Liver (tissue), 9 donors: ENCODE measurements around the gene CNTROB. TPM values are rescaled to one million over a fixed set of nuclear protein-coding genes. Genes with fewer than 3 reads are reported as not detected.

Source experiments
- DNase-seq: peaks from one replicate; pipeline ENCODE4 v3.0.0-alpha.2; 2017; ENCODE audit warnings: low spot score
- H3K27ac ChIP-seq, 2 donors: one replicate each; pipeline ENCODE4 v1.7.0; 2013; ENCODE audit warnings: inconsistent platforms in 2 of 2, low read length in 2 of 2, control low read depth in 1 of 2, low read depth in 1 of 2, mild to moderate bottlenecking in 1 of 2
- H3K27me3 ChIP-seq, 4 donors: one replicate each; pipeline versions ENCODE4 v1.6.1 to v1.7.0; 2013; ENCODE audit warnings: low read length in 3 of 4, inconsistent platforms in 1 of 4, mild to moderate bottlenecking in 1 of 4, moderate library complexity in 1 of 4; ENCODE audit not compliant: control insufficient read depth in 4 of 4, insufficient read depth in 4 of 4
- H3K36me3 ChIP-seq, 4 donors: one replicate each; pipeline versions ENCODE4 v1.6.1 to v1.7.0; 2013; ENCODE audit warnings: low read length in 3 of 4, mild to moderate bottlenecking in 3 of 4, low read depth in 1 of 4, moderate library complexity in 1 of 4; ENCODE audit not compliant: control insufficient read depth in 4 of 4, insufficient read depth in 3 of 4
- H3K4me1 ChIP-seq, 4 donors: one replicate each; pipeline versions ENCODE4 v1.6.1 to v1.7.0; 2013; ENCODE audit warnings: low read length in 3 of 4, mild to moderate bottlenecking in 3 of 4, moderate library complexity in 1 of 4; ENCODE audit not compliant: control insufficient read depth in 4 of 4, insufficient read depth in 4 of 4
- H3K4me3 ChIP-seq, 3 donors: one replicate each; pipeline versions ENCODE4 v1.6.1 to v1.7.0; 2013; ENCODE audit warnings: low read length in 3 of 3, control low read depth in 1 of 3, low read depth in 1 of 3, mild to moderate bottlenecking in 1 of 3
- H3K9ac ChIP-seq, 2 donors: one replicate each; pipeline ENCODE4 v1.7.0; 2013; ENCODE audit warnings: low read length in 2 of 2, mild to moderate bottlenecking in 2 of 2, moderate library complexity in 2 of 2, control low read depth in 1 of 2, low read depth in 1 of 2
- H3K9me3 ChIP-seq, 4 donors: one replicate each; pipeline versions ENCODE4 v1.6.1 to v1.7.0; 2013; ENCODE audit warnings: low read length in 3 of 4; ENCODE audit not compliant: control insufficient read depth in 4 of 4
- ATF3 ChIP-seq: IDR thresholded peaks from 2 replicates; pipeline ENCODE4 v1.6.1; 2016; ENCODE audit warnings: antibody characterized with exemption
- EGR1 ChIP-seq, 2 donors: IDR thresholded peaks; 2 replicates each; pipeline ENCODE4 v1.6.1; 2016 to 2018; ENCODE audit warnings: antibody characterized with exemption in 2 of 2, low read depth in 2 of 2
- FOXA1 ChIP-seq: IDR thresholded peaks from 2 replicates; pipeline ENCODE4 v1.6.1; 2016; ENCODE audit warnings: antibody characterized with exemption
- FOXA2 ChIP-seq: IDR thresholded peaks from 2 replicates; pipeline ENCODE4 v1.6.1; 2016; ENCODE audit warnings: antibody characterized with exemption
- HNF4A ChIP-seq, 2 donors: conservative IDR thresholded peaks; 2 replicates each; pipeline ENCODE4 v1.6.1; 2016; ENCODE audit warnings: antibody characterized with exemption in 2 of 2, mild to moderate bottlenecking in 2 of 2
- HNF4G ChIP-seq: IDR thresholded peaks from 2 replicates; pipeline ENCODE4 v1.6.1; 2016; ENCODE audit warnings: antibody characterized with exemption
- JUND ChIP-seq, 2 donors: IDR thresholded peaks; 2 replicates each; pipeline ENCODE4 v1.6.1; 2016; ENCODE audit warnings: antibody characterized with exemption in 2 of 2
- RAD21 ChIP-seq, 2 donors: IDR thresholded peaks; 2 replicates each; pipeline ENCODE4 v1.6.1; 2016; ENCODE audit warnings: antibody characterized with exemption in 2 of 2, mild to moderate bottlenecking in 2 of 2
- RXRA ChIP-seq, 2 donors: IDR thresholded peaks; 2 replicates each; pipeline ENCODE4 v1.6.1; 2017 to 2018; ENCODE audit warnings: antibody characterized with exemption in 2 of 2, mild to moderate bottlenecking in 1 of 2
- SP1 ChIP-seq: IDR thresholded peaks from 2 replicates; pipeline ENCODE4 v1.6.1; 2018; ENCODE audit warnings: antibody characterized with exemption, mild to moderate bottlenecking
- YY1 ChIP-seq: IDR thresholded peaks from 2 replicates; pipeline ENCODE4 v1.6.1; 2016; ENCODE audit warnings: antibody characterized with exemption, mild to moderate bottlenecking
- WGBS: extraction: QIAGEN DNeasy Blood & Tissue Kit; methylation state at CpG from one replicate; pipeline ENCODE4 v1.1.7; 2013; 5-methylcytosine and 5-hydroxymethylcytosine counted together
- polyA plus RNA-seq, 2 donors: library from polyadenylated mRNA; stranded (reverse) in 1 of 2; unstranded in 1 of 2; fragments of 200-250 nt in 1 of 2; fragments of >200 nt in 1 of 2; fragmentation: Nextera tagmentation in 1 of 2; extraction: Ambion mirVana in 1 of 2; gene quantifications; one replicate each; pipeline versions ENCODE4 v1.2.1 to v1.2.3, GENCODE V29; 2013 to 2015
- total RNA-seq, 2 donors: library from RNA; depleted of rRNA; stranded (reverse); fragments of >200 nt; gene quantifications; one replicate each; pipeline ENCODE4 v1.2.3, GENCODE V29; 2014
- TF ChIP-seq, protein P1 (sequence below): IDR thresholded peaks from 2 replicates; pipeline ENCODE4 v1.6.1; 2016; ENCODE audit warnings: antibody characterized with exemption
- TF ChIP-seq, protein P2 (sequence below): IDR thresholded peaks from 2 replicates; pipeline ENCODE4 v1.6.1; 2016; ENCODE audit warnings: antibody characterized with exemption, mild to moderate bottlenecking
- TF ChIP-seq, protein P3 (sequence below): IDR thresholded peaks from 2 replicates; pipeline ENCODE4 v1.6.1; 2016; ENCODE audit warnings: antibody characterized with exemption
- donor health status: healthy.
- donor health status: healthy.
- donor health status: healthy.
- donor health status: healthy.
- donor health status: healthy.

Gene CNTROB
- total and polyA plus RNA-seq, 4 donors = 2.2 to 12.0 (median 8.6) TPM

- WGBS = 17% methylated on average over 15 of the region's 15 CpGs
- H3K9ac ChIP-seq = no peak overlapping the region
- H3K4me3 ChIP-seq = peak overlapping the region; percentile 1 to 77 (median 52)
- H3K36me3 ChIP-seq = peaks cover 0 to 6% (median under 1%) of the 10 kb centered on the region in 4 donors
- H3K9me3 ChIP-seq = no peaks in the 10 kb centered on the region
- TF ChIP-seq RXRA (IDR thresholded peaks at IDR 0.05) (no peak), FOXA1 (no peak), SP1 (no peak), RAD21 (IDR thresholded peaks at IDR 0.05) (no peak)
- H3K27ac ChIP-seq = peak overlapping the region; percentile 61 to 79
- no peaks in the 10 kb centered on the region for H3K27me3 ChIP-seq
- DNase-seq = no peak
- peaks cover 6 to 12% (median 9%) of the 10 kb centered on the region in 4 donors for H3K4me1 ChIP-seq
These were observed 16.8 kb upstream of the CNTROB start for GRCh38 chr17:7915179-7915610.

DNA sequence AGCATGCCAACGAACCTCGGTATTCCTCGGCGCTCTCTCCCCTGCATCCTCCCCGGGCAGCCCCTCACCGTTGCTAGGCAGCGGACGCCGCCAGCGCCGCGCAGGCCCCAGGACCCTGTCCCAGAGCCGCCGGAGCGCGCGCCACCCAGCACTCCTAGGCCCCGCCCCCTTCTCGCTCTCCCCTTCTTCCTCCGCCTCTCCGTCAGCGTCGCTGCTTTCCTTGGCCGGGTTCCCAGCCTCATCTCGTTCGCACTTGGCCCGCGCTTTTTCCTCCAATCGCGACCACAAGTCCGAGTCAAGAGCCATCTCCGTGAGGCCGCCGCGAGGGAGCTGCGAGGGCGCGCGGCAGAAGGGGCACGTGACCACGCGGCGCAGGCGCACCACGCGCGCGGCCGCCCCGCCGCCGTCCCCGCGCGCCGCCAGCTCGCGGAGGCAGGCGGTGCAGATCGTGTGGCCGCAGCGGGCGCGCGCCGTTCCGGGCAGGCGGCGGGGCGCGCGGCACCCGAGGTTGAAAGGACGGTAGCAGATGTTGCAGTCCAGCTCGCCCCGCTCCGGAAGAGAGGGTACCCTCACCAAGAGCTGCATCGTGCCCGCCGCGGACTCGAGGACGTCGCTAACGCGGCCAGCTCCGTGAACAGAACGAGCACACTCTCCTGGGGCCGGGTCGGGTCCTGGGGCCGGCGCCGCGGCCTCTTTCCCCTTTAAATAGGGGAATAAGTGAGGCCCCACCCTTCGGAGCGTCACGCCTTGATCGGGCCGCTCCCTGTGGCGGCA lies 16.2 kb upstream of the CNTROB start, which contains the start of gene RNF227:
RNF227 (minus strand) TSS at position 679 of the 774 bp plus-strand sequence; CDS start at position 585, 94 bp downstream.
- DNase-seq = peak; percentile 88
- TF ChIP-seq, protein P1, sequence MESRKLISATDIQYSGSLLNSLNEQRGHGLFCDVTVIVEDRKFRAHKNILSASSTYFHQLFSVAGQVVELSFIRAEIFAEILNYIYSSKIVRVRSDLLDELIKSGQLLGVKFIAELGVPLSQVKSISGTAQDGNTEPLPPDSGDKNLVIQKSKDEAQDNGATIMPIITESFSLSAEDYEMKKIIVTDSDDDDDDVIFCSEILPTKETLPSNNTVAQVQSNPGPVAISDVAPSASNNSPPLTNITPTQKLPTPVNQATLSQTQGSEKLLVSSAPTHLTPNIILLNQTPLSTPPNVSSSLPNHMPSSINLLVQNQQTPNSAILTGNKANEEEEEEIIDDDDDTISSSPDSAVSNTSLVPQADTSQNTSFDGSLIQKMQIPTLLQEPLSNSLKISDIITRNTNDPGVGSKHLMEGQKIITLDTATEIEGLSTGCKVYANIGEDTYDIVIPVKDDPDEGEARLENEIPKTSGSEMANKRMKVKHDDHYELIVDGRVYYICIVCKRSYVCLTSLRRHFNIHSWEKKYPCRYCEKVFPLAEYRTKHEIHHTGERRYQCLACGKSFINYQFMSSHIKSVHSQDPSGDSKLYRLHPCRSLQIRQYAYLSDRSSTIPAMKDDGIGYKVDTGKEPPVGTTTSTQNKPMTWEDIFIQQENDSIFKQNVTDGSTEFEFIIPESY = no peak
- TF ChIP-seq RXRA (IDR thresholded peaks at IDR 0.05) (no peak), ATF3 (no peak), YY1 (no peak), JUND (IDR thresholded peaks at IDR 0.05) (no peak), SP1 (no peak), FOXA2 (no peak), HNF4A (conservative IDR thresholded peaks at IDR 0.05) (no peak), EGR1 (IDR thresholded peaks at IDR 0.05; ENCODE audit: low read depth in 2 of 2) (no peak), FOXA1 (no peak), HNF4G (no peak)
- TF ChIP-seq, protein P2, sequence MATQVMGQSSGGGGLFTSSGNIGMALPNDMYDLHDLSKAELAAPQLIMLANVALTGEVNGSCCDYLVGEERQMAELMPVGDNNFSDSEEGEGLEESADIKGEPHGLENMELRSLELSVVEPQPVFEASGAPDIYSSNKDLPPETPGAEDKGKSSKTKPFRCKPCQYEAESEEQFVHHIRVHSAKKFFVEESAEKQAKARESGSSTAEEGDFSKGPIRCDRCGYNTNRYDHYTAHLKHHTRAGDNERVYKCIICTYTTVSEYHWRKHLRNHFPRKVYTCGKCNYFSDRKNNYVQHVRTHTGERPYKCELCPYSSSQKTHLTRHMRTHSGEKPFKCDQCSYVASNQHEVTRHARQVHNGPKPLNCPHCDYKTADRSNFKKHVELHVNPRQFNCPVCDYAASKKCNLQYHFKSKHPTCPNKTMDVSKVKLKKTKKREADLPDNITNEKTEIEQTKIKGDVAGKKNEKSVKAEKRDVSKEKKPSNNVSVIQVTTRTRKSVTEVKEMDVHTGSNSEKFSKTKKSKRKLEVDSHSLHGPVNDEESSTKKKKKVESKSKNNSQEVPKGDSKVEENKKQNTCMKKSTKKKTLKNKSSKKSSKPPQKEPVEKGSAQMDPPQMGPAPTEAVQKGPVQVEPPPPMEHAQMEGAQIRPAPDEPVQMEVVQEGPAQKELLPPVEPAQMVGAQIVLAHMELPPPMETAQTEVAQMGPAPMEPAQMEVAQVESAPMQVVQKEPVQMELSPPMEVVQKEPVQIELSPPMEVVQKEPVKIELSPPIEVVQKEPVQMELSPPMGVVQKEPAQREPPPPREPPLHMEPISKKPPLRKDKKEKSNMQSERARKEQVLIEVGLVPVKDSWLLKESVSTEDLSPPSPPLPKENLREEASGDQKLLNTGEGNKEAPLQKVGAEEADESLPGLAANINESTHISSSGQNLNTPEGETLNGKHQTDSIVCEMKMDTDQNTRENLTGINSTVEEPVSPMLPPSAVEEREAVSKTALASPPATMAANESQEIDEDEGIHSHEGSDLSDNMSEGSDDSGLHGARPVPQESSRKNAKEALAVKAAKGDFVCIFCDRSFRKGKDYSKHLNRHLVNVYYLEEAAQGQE = no peak
- TF ChIP-seq, protein P3, sequence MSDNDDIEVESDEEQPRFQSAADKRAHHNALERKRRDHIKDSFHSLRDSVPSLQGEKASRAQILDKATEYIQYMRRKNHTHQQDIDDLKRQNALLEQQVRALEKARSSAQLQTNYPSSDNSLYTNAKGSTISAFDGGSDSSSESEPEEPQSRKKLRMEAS = no peak
- 5% methylated on average over 100 of the region's 100 CpGs for WGBS

More for the DNA sequence above, 16.2 kb upstream of the CNTROB start, which contains the start of gene RNF227:
- H3K36me3 ChIP-seq = peaks cover 0 to 3% (median under 1%) of the 10 kb centered on the region in 4 donors
- H3K9ac ChIP-seq = peak within 1 kb of the TSS in 1 of 2 donors; percentile 36
- H3K4me3 ChIP-seq = peak within 1 kb of the TSS; percentile 52 to 77 (median 62)
- no peaks in the 10 kb centered on the region for H3K27me3 ChIP-seq
- peaks cover 6 to 12% (median 9%) of the 10 kb centered on the region in 4 donors for H3K4me1 ChIP-seq
- H3K9me3 ChIP-seq = no peaks in the 10 kb centered on the region
- peak within 1 kb of the TSS; percentile 61 to 79 for H3K27ac ChIP-seq
